GM23248 (cell line): ENCODE results near the gene FBXL2. TPM values are rescaled to one million over a fixed set of nuclear protein-coding genes. Genes with fewer than 3 reads are reported as not detected.
A peak's percentile ranks its signal among the peaks of the same experiment; 100 is the strongest.

ENCODE experiments used
- DNase-seq: peaks from one replicate; pipeline ENCODE4 v3.0.0-alpha.2; 2015
- H2AFZ ChIP-seq: fragments of 200-600 bp; sonication (generic); 2 replicates; pipeline ENCODE4 v1.6.1; 2016; ENCODE audit warnings: antibody characterized with exemption
- H3F3A ChIP-seq: fragments of 200-600 bp; sonication (generic); 2 replicates; pipeline ENCODE4 v1.6.1; 2016; ENCODE audit warnings: mild to moderate bottlenecking, antibody characterized with exemption, mixed run types; ENCODE audit not compliant: insufficient read depth
- H3K27ac ChIP-seq: fragments of 200-600 bp; sonication (generic); 2 replicates; pipeline ENCODE4 v1.5.1; 2016; ENCODE audit warnings: mild to moderate bottlenecking
- H3K27me3 ChIP-seq: fragments of 200-600 bp; sonication (generic); replicated peaks from 2 replicates; pipeline ENCODE4 v1.6.1; 2016; ENCODE audit warnings: mild to moderate bottlenecking; ENCODE audit not compliant: insufficient read depth
- H3K36me3 ChIP-seq: fragments of 200-600 bp; sonication (generic); 2 replicates; pipeline ENCODE4 v1.6.1; 2016; ENCODE audit warnings: low read depth, mild to moderate bottlenecking
- H3K4me1 ChIP-seq: fragments of 200-600 bp; sonication (generic); 2 replicates; pipeline ENCODE4 v1.6.1; 2016; ENCODE audit warnings: mild to moderate bottlenecking; ENCODE audit not compliant: insufficient read depth
- H3K4me2 ChIP-seq: fragments of 200-600 bp; sonication (generic); one replicate; pipeline ENCODE4 v1.6.1; 2016; ENCODE audit warnings: mild to moderate bottlenecking; ENCODE audit not compliant: unreplicated experiment
- H3K4me3 ChIP-seq: fragments of 200-600 bp; sonication (generic); 2 replicates; pipeline ENCODE4 v1.5.1; 2016; ENCODE audit warnings: mild to moderate bottlenecking
- H3K79me2 ChIP-seq: fragments of 200-600 bp; sonication (generic); 2 replicates; pipeline ENCODE4 v1.6.1; 2016; ENCODE audit warnings: mild to moderate bottlenecking; ENCODE audit not compliant: insufficient read depth
- H3K9ac ChIP-seq: fragments of 200-600 bp; sonication (generic); 2 replicates; pipeline ENCODE4 v1.6.1; 2016; ENCODE audit warnings: mild to moderate bottlenecking
- H3K9me2 ChIP-seq: fragments of 200-600 bp; sonication (generic); 2 replicates; pipeline ENCODE4 v1.6.1; 2016; ENCODE audit warnings: mixed run types, mild to moderate bottlenecking, moderate library complexity; ENCODE audit not compliant: insufficient read depth
- H3K9me3 ChIP-seq: fragments of 200-600 bp; sonication (generic); one replicate; pipeline ENCODE4 v1.6.1; 2017; ENCODE audit warnings: low read depth
- H4K20me1 ChIP-seq: fragments of 200-600 bp; sonication (generic); 2 replicates; pipeline ENCODE4 v1.6.0; 2016; ENCODE audit not compliant: insufficient read depth
- EZH2 ChIP-seq: fragments of 200-600 bp; sonication (generic); IDR thresholded peaks from 2 replicates; pipeline ENCODE4 v1.6.1; 2018; ENCODE audit warnings: antibody characterized with exemption, mild to moderate bottlenecking; ENCODE audit not compliant: insufficient read depth, poor library complexity, severe bottlenecking
- EZH2phosphoT487 ChIP-seq: fragments of 200-600 bp; sonication (generic); IDR thresholded peaks from 2 replicates; pipeline ENCODE4 v1.6.1; 2018; ENCODE audit warnings: antibody characterized with exemption, moderate library complexity, mild to moderate bottlenecking, low read depth; ENCODE audit not compliant: insufficient read depth
- WGBS, 2 experiments: methylation state at CpG; one replicate each; pipeline ENCODE4 v1.1.6; 2015 to 2017; ENCODE audit warnings: low lambda C conversion rate in 2 of 2, low coverage in 1 of 2; ENCODE audit errors: missing lambda C conversion rate in 2 of 2; 5-methylcytosine and 5-hydroxymethylcytosine counted together
- in situ Hi-C: fragments of 300-500 bp; cut with MboI; formaldehyde crosslinking; loops from 2 replicates; pipeline ENCODE4 v1.15.0; 2020
- polyA plus RNA-seq: library from polyadenylated mRNA; unstranded; fragments of >200 nt; fragmentation: Nextera tagmentation; extraction: Ambion mirVana; gene quantifications from 2 replicates; pipeline ENCODE4 v1.2.1, GENCODE V29; 2016
- total RNA-seq: library from RNA; depleted of rRNA; stranded (reverse); fragments of >200 nt; shearing (Covaris generic); gene quantifications from 2 replicates; pipeline ENCODE4 v1.2.3, GENCODE V29; 2014

The FBXL2 gene
- total and polyA plus RNA-seq, 2 experiments from 2014 or later = 3.2 to 3.4 TPM

DNA sequence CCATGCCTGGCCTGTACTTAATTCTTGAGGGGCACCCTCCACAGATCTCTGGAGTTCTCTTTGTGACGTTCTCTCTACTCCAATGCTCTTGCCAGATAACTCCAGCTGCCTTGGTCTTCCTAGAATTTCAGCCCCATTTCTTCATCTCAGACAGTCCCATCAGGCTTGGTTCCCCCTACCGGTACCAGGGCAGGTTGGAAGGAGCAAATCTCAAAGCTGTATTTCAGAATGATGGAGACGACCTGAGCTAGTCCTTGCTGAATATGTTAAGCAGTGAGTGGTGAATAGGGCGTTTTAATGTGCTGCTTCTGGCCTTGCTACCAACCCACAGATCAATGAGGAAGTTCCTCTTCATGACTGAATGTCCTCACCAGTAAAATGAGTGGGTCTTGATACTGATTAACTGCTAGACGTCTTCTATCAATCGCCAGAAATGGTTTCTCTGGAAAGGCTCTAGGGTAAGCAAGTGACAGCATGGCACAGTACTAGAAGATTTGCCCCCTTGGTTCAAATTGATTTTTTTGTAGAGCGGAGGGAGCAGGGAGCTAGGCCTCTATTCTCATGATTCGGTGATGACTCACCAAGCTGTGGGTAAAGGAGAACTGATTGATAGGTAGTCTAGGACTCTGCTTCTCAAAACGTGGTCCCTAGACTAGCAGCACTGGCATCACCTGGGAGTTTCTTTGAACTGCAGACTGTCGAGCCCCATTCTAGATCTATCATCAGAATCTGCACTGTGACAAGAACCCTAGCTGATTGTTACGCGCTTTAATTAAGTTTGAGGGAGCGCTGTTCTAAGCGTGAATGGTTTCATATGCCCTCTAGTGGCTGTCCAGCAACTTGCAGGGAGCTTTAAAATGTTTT is 95.2 kb downstream of the FBXL2 start:
- H2AFZ ChIP-seq = peak overlapping the region; percentile 55; the same call in 1 of the 2 replicates
- DNase-seq = peak; percentile 74
- H3K27me3 ChIP-seq = no peaks in the 10 kb centered on the region
- no peaks in the 10 kb centered on the region for H4K20me1 ChIP-seq
- peak overlapping the region; percentile 58 for H3K4me3 ChIP-seq
- H3K9ac ChIP-seq = no peak overlapping the region
- H3K79me2 ChIP-seq = no peaks in the 10 kb centered on the region
- TF ChIP-seq EZH2phosphoT487 (no peak), EZH2 (no peak)
- H3K36me3 ChIP-seq = no peaks in the 10 kb centered on the region
- H3K4me2 ChIP-seq = peak overlapping the region; percentile 73
- H3K27ac ChIP-seq = no peak overlapping the region
- H3F3A ChIP-seq = no peaks in the 10 kb centered on the region
- in situ Hi-C loops = loop anchor here (5.0 kb wide), 1 partner anchor 240 kb away; no protein-coding TSS in a partner anchor
- no peaks in the 10 kb centered on the region for H3K9me2 ChIP-seq
- no peaks in the 10 kb centered on the region for H3K9me3 ChIP-seq
- H3K4me1 ChIP-seq = 0 out of 2 replicates have a peak, but pooled peaks cover 5% of the 10 kb centered on the region
- 46 to 49% methylated on average over 14 of the region's 14 CpGs for WGBS, 2 experiments

GRCh38 chr3:33373082-33373437 is 95.8 kb downstream of the FBXL2 start:
- 41 to 50% methylated on average over 6 of the region's 6 CpGs for WGBS, 2 experiments
- H3K4me3 ChIP-seq = peak overlapping the region; percentile 58; the same call in 1 of the 2 replicates
- no peaks in the 10 kb centered on the region for H3K36me3 ChIP-seq
- H3K27me3 ChIP-seq = no peaks in the 10 kb centered on the region
- no peak for DNase-seq
- H2AFZ ChIP-seq = peak overlapping the region; percentile 55; the same call in 1 of the 2 replicates
- no peak overlapping the region for H3K9ac ChIP-seq
- H3K79me2 ChIP-seq = no peaks in the 10 kb centered on the region
- H3F3A ChIP-seq = no peaks in the 10 kb centered on the region
- TF ChIP-seq EZH2phosphoT487 (no peak), EZH2 (no peak)
- peak overlapping the region; percentile 73 for H3K4me2 ChIP-seq
- H3K9me3 ChIP-seq = no peaks in the 10 kb centered on the region
- no peak overlapping the region for H3K27ac ChIP-seq
- H4K20me1 ChIP-seq = no peaks in the 10 kb centered on the region
- in situ Hi-C loops = loop anchor here (5.0 kb wide), 1 partner anchor 241 kb away; no protein-coding TSS in a partner anchor
- H3K9me2 ChIP-seq = no peaks in the 10 kb centered on the region
- H3K4me1 ChIP-seq = peaks cover 6% of the 10 kb centered on the region; the same call in 1 of the 2 replicates

GRCh38 chr3:33377489-33377888 is 100.2 kb downstream of the FBXL2 start:
- Histone ChIP-seq H3K9me3 (no peaks in the 10 kb centered on the region), H2AFZ (no peak overlapping the region), H3K27ac (peak overlapping the region; percentile 53), H3K9ac (no peak overlapping the region), H3K79me2 (no peaks in the 10 kb centered on the region), H3K4me2 (no peak overlapping the region), H3K9me2 (no peaks in the 10 kb centered on the region), H3K4me1 (peaks cover 11% of the 10 kb centered on the region), H3K4me3 (no peak overlapping the region), H4K20me1 (no peaks in the 10 kb centered on the region), H3F3A (peaks cover 24% of the 10 kb centered on the region), H3K36me3 (no peaks in the 10 kb centered on the region), H3K27me3 (no peaks in the 10 kb centered on the region)
- 98% methylated on average over 3 of the region's 3 CpGs for WGBS, 2 experiments
- no peak for DNase-seq
- TF ChIP-seq EZH2phosphoT487 (no peak), EZH2 (no peak)
- in situ Hi-C loops = no loop called here

- 61 to 65% methylated on average over 3 of the region's 3 CpGs for WGBS, 2 experiments
- no peak overlapping the region for H2AFZ ChIP-seq
- in situ Hi-C loops = no loop called here
Observed at GRCh38 chr3:33377931-33378330, 100.7 kb downstream of the FBXL2 start.

More at GRCh38 chr3:33377931-33378330, 100.7 kb downstream of the FBXL2 start:
- H4K20me1 ChIP-seq = no peaks in the 10 kb centered on the region
- TF ChIP-seq EZH2 = no peak
- TF ChIP-seq EZH2phosphoT487 = no peak
- H3K79me2 ChIP-seq = no peaks in the 10 kb centered on the region
- H3K9me3 ChIP-seq = no peaks in the 10 kb centered on the region
- no peak overlapping the region for H3K4me3 ChIP-seq
- H3K27ac ChIP-seq = peak overlapping the region; percentile 53
- H3F3A ChIP-seq = peaks cover 24% of the 10 kb centered on the region
- no peaks in the 10 kb centered on the region for H3K27me3 ChIP-seq
- peak; percentile 92 for DNase-seq
- H3K9ac ChIP-seq = no peak overlapping the region
- no peak overlapping the region for H3K4me2 ChIP-seq
- no peaks in the 10 kb centered on the region for H3K36me3 ChIP-seq
- H3K4me1 ChIP-seq = peaks cover 8% of the 10 kb centered on the region
- no peaks in the 10 kb centered on the region for H3K9me2 ChIP-seq
